DOHH2 (cell line): ENCODE results near the gene HSD11B1.

Source experiments
- EZH2phosphoT487 ChIP-seq: fragments of 200-600 bp; sonication (generic); IDR thresholded peaks from 2 replicates; pipeline ENCODE4 v1.6.1; 2017; ENCODE audit warnings: borderline replicate concordance, mild to moderate bottlenecking, antibody characterized with exemption, low read length, moderate library complexity, mixed read lengths
- TF ChIP-seq, protein P1 (sequence below): fragments of 200-600 bp; sonication (generic); IDR thresholded peaks from one replicate; pipeline ENCODE4 v1.5.1; 2014; ENCODE audit warnings: antibody characterized with exemption, mild to moderate bottlenecking, low read depth, low read length; ENCODE audit not compliant: poor library complexity, severe bottlenecking

DNA sequence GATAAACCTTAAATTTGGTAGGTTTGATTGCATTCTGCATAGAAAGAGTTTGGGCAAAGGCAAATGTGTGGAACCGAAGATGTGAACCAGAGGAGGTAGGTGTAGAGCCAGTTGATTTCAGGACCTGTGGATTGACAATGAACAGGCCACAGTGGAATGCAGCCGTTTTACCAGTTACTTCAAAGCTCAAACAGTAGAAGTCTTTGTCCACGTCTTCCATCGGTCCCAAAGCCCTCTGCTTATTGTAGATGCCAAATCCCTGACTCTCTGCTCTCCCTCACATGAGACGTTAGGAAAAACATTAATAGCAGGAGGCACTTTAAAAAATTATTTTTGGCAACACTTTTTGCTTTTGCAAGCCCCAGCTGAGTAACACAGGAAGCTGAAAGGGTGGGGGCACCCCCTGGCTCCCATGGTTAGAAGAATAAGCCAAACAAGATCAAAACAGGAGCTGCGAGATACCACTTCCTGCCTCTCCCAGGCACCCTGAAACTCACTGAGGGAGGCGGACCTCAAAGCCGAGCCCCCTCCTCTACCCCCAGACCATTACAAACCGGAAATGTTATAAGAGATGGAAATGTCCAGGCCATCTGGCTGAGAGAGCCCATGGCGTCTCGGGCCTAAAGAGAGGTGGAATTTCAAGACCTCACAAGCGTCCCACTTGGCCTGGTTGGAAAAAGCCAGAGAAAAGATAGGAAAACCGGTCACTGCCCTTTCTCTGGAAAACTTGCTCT is 64.7 kb downstream of the HSD11B1 start:
- TF ChIP-seq, protein P1, sequence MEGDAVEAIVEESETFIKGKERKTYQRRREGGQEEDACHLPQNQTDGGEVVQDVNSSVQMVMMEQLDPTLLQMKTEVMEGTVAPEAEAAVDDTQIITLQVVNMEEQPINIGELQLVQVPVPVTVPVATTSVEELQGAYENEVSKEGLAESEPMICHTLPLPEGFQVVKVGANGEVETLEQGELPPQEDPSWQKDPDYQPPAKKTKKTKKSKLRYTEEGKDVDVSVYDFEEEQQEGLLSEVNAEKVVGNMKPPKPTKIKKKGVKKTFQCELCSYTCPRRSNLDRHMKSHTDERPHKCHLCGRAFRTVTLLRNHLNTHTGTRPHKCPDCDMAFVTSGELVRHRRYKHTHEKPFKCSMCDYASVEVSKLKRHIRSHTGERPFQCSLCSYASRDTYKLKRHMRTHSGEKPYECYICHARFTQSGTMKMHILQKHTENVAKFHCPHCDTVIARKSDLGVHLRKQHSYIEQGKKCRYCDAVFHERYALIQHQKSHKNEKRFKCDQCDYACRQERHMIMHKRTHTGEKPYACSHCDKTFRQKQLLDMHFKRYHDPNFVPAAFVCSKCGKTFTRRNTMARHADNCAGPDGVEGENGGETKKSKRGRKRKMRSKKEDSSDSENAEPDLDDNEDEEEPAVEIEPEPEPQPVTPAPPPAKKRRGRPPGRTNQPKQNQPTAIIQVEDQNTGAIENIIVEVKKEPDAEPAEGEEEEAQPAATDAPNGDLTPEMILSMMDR, result no peak
- no peak for TF ChIP-seq EZH2phosphoT487
